22Rv1 (cell line): ENCODE data around the gene TCF12.

Experiments used
- ZFX ChIP-seq: fragments of 450-650 bp; IDR thresholded peaks from 2 replicates; pipeline ENCODE4 v1.6.1; 2017; ENCODE audit warnings: antibody characterized with exemption, borderline replicate concordance
- TF ChIP-seq, protein P1 (sequence below): fragments of 450-650 bp; IDR thresholded peaks from 2 replicates; pipeline ENCODE4 v1.5.1; 2017; ENCODE audit warnings: mild to moderate bottlenecking

DNA sequence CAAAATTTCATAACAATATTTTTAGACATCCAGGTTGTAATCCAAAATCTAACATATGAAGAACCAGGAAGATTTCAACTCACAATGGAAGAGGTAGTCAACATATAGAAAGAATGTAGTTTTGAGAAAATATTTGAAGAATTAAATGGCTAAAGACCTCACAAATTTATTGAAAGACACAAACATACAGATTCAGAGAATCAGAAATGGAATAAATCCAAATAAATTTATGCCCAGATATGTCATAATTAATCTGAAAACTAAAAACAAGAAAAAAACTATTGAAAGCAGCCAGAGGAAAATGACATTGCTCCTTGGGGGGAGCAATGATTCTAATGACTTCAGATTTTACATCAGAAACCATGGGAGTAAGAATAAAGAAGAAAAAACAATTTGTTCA lies 75.8 kb downstream of the TCF12 start:
- TF ChIP-seq, protein P1, sequence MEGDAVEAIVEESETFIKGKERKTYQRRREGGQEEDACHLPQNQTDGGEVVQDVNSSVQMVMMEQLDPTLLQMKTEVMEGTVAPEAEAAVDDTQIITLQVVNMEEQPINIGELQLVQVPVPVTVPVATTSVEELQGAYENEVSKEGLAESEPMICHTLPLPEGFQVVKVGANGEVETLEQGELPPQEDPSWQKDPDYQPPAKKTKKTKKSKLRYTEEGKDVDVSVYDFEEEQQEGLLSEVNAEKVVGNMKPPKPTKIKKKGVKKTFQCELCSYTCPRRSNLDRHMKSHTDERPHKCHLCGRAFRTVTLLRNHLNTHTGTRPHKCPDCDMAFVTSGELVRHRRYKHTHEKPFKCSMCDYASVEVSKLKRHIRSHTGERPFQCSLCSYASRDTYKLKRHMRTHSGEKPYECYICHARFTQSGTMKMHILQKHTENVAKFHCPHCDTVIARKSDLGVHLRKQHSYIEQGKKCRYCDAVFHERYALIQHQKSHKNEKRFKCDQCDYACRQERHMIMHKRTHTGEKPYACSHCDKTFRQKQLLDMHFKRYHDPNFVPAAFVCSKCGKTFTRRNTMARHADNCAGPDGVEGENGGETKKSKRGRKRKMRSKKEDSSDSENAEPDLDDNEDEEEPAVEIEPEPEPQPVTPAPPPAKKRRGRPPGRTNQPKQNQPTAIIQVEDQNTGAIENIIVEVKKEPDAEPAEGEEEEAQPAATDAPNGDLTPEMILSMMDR: no peak
- no peak for TF ChIP-seq ZFX
